Measurements from ENCODE around the gene SPEF2.
"Not testable (repeated sequence)": the region's sequence is repeated elsewhere in the genome, so short reads cannot be mapped to it uniquely, and the experiment has no call there.

Gene SPEF2

GRCh38 chr5:35826056-35826455, 208.4 kb downstream of the SPEF2 start:
- no peak for DNase-seq

- no peak for DNase-seq
Observed at GRCh38 chr5:35826554-35826953, 208.9 kb downstream of the SPEF2 start.

GRCh38 chr5:35828082-35828598, 210.5 kb downstream of the SPEF2 start:
- no peak for DNase-seq

GRCh38 chr5:35830587-35830986, 212.9 kb downstream of the SPEF2 start:
- DNase-seq = no peak

- DNase-seq = no peak
Observed at GRCh38 chr5:35832762-35833161, 215.1 kb downstream of the SPEF2 start.

GRCh38 chr5:35833224-35833623, 215.6 kb downstream of the SPEF2 start:
- DNase-seq = no peak

GRCh38 chr5:35835796-35836742, 218.4 kb downstream of the SPEF2 start:
- DNase-seq = no peak

- DNase-seq = no peak
Observed at GRCh38 chr5:35838370-35839042, 220.8 kb downstream of the SPEF2 start.

- no peak for DNase-seq
Observed at GRCh38 chr5:35842856-35843255, 225.2 kb downstream of the SPEF2 start.

- not testable (repeated sequence) for DNase-seq
Observed at GRCh38 chr5:35845508-35845907, 227.8 kb downstream of the SPEF2 start.

- no peak for DNase-seq
Observed at GRCh38 chr5:35847491-35847890, 229.8 kb downstream of the SPEF2 start.

GRCh38 chr5:35847961-35848360, 230.3 kb downstream of the SPEF2 start:
- DNase-seq = no peak

GRCh38 chr5:35849860-35850259, 232.2 kb downstream of the SPEF2 start:
- DNase-seq = no peak

GRCh38 chr5:35850967-35851680, 233.5 kb downstream of the SPEF2 start:
- no peak for DNase-seq

- DNase-seq = no peak
Observed at GRCh38 chr5:35852084-35852734, 234.5 kb downstream of the SPEF2 start.

- no peak for DNase-seq
Observed at GRCh38 chr5:35852773-35853172, 235.1 kb downstream of the SPEF2 start.

- no peak for DNase-seq
Observed at GRCh38 chr5:35853631-35854030, 236.0 kb downstream of the SPEF2 start.

GRCh38 chr5:35854248-35854647, 236.6 kb downstream of the SPEF2 start:
- DNase-seq = no peak

- DNase-seq = no peak
Observed at GRCh38 chr5:35855187-35855586, 237.5 kb downstream of the SPEF2 start.

GRCh38 chr5:35856186-35856764, 238.6 kb downstream of the SPEF2 start:
- not testable (repeated sequence) for DNase-seq

- DNase-seq = no peak
Observed at GRCh38 chr5:35856765-35857351, 239.2 kb downstream of the SPEF2 start, which contains the start of gene IL7R. TSS of gene IL7R (plus strand) at chr5:35856891. CDS start at chr5:35856978, 87 bp downstream.
